Thyroid gland (tissue), 4 donors: ENCODE results near the gene ALAS1. TPM values are rescaled to one million over a fixed set of nuclear protein-coding genes. Genes with fewer than 3 reads are reported as not detected.

Experiments
- DNase-seq, 2 donors: peaks; one replicate each; pipeline ENCODE4 v3.0.0-alpha.2; 2019
- H3K27ac ChIP-seq, 3 donors: fragments of 200-600 bp; sonication (generic); 1 replicate in 2 of 3; 2 replicates in 1 of 3; pipeline ENCODE4 v1.5.1; 2016 to 2019; ENCODE audit warnings: mild to moderate bottlenecking in 1 of 3, moderate library complexity in 1 of 3
- H3K27me3 ChIP-seq: fragments of 200-600 bp; sonication (generic); one replicate; pipeline ENCODE4 v1.5.1; 2019
- H3K36me3 ChIP-seq, 2 donors: fragments of 200-600 bp; sonication (generic); one replicate each; pipeline ENCODE4 v1.5.1; 2016 to 2019
- H3K4me1 ChIP-seq, 2 donors: fragments of 200-600 bp; sonication (generic); one replicate each; pipeline ENCODE4 v1.5.1; 2017 to 2019
- H3K4me3 ChIP-seq, 3 donors: fragments of 200-600 bp; sonication (generic); replicated peaks in 1 of 3; 1 replicate in 2 of 3; 2 replicates in 1 of 3; pipeline ENCODE4 v1.5.1; 2016; ENCODE audit warnings: mild to moderate bottlenecking in 1 of 3
- H3K9me3 ChIP-seq: fragments of 200-600 bp; sonication (generic); one replicate; pipeline ENCODE4 v1.5.1; 2017
- CTCF ChIP-seq, 6 experiments: fragments of 200-600 bp in 3 of 6; fragments of 450-650 bp in 3 of 6; sonication (generic) in 3 of 6; IDR thresholded peaks; one replicate each; pipeline ENCODE4 v1.5.1; 2016 to 2019; ENCODE audit warnings: antibody characterized with exemption in 6 of 6, mild to moderate bottlenecking in 2 of 6, inconsistent platforms in 1 of 6, moderate library complexity in 1 of 6
- POLR2A ChIP-seq, 2 donors: fragments of 450-650 bp; IDR thresholded peaks; one replicate each; pipeline ENCODE4 v1.6.1; 2017; ENCODE audit warnings: antibody characterized with exemption in 2 of 2, mild to moderate bottlenecking in 2 of 2, moderate library complexity in 1 of 2
- WGBS, 2 donors: methylation state at CpG; one replicate each; pipeline ENCODE4 v1.1.5; 2017; 5-methylcytosine and 5-hydroxymethylcytosine counted together
- intact Hi-C: fragments of 100-400 bp; cut with DNase I; formaldehyde crosslinking; loops from one replicate; pipeline ENCODE4 v1.15.1; 2023
- total RNA-seq, 4 donors: library from RNA; depleted of rRNA; stranded (reverse); fragments of >200 nt; gene quantifications; one replicate each; pipeline ENCODE4 v1.2.3, GENCODE V29; 2016

The ALAS1 gene
- total RNA-seq, 4 donors from 2014 or later, result 27.7 to 51.9 (median 45.9) TPM

GRCh38 chr3:52229656-52230055 lies 31.7 kb downstream of the ALAS1 start:
- peaks cover 31 to 33% of the 10 kb centered on the region in 2 donors for H3K36me3 ChIP-seq

GRCh38 chr3:52230461-52230860 lies 32.5 kb downstream of the ALAS1 start:
- H3K27ac ChIP-seq, result no peak overlapping the region
- H3K4me1 ChIP-seq, result no peaks in the 10 kb centered on the region
- H3K9me3 ChIP-seq, result no peaks in the 10 kb centered on the region
- H3K36me3 ChIP-seq, result peaks cover 31 to 33% of the 10 kb centered on the region in 2 donors
- TF ChIP-seq POLR2A (IDR thresholded peaks at IDR 0.05), result no peak
- no peak for TF ChIP-seq CTCF (IDR thresholded peaks at IDR 0.05)
- no peak overlapping the region for H3K4me3 ChIP-seq
- DNase-seq, result no peak
- intact Hi-C loops, result loop anchor here (5.0 to 10.0 kb wide), 2 partner anchors 112 to 174 kb away; no protein-coding TSS in a partner anchor
- H3K27me3 ChIP-seq, result no peaks in the 10 kb centered on the region
- WGBS, 2 donors, result 96% methylated on average over 6 of the region's 6 CpGs

More at GRCh38 chr3:52229656-52230055, 31.7 kb downstream of the ALAS1 start:
- Histone ChIP-seq H3K27ac (no peak overlapping the region), H3K9me3 (no peaks in the 10 kb centered on the region), H3K27me3 (no peaks in the 10 kb centered on the region), H3K4me3 (no peak overlapping the region), H3K4me1 (no peaks in the 10 kb centered on the region)
- 95 to 96% methylated on average over 7 of the region's 13 CpGs for WGBS, 2 donors
- intact Hi-C loops, result loop anchor here (5.0 to 10.0 kb wide), 2 partner anchors 113 to 175 kb away; no protein-coding TSS in a partner anchor
- no peak for DNase-seq
- TF ChIP-seq CTCF (IDR thresholded peaks at IDR 0.05), result no peak
- TF ChIP-seq POLR2A (IDR thresholded peaks at IDR 0.05), result no peak

GRCh38 chr3:52230889-52231499 lies 33.0 kb downstream of the ALAS1 start:
- Histone ChIP-seq H3K36me3 (peaks cover 31 to 33% of the 10 kb centered on the region in 2 donors), H3K9me3 (no peaks in the 10 kb centered on the region), H3K27ac (no peak overlapping the region), H3K4me3 (no peak overlapping the region), H3K4me1 (no peaks in the 10 kb centered on the region), H3K27me3 (no peaks in the 10 kb centered on the region)
- TF ChIP-seq CTCF (IDR thresholded peaks at IDR 0.05) (no peak), POLR2A (IDR thresholded peaks at IDR 0.05) (no peak)
- no peak for DNase-seq
- intact Hi-C loops, result loop anchor here (5.0 to 10.0 kb wide), 2 partner anchors 111 to 174 kb away; no protein-coding TSS in a partner anchor
- 94 to 95% methylated on average over 10 to 13 of the region's 16 CpGs for WGBS, 2 donors

GRCh38 chr3:52231502-52232278 lies 33.7 kb downstream of the ALAS1 start:
- H3K4me1 ChIP-seq, result peaks cover 3 to 6% of the 10 kb centered on the region in 2 donors
- no peaks in the 10 kb centered on the region for H3K27me3 ChIP-seq
- H3K27ac ChIP-seq, result no peak overlapping the region
- WGBS, 2 donors, result 78 to 90% methylated on average over 8 to 23 of the region's 34 CpGs
- H3K4me3 ChIP-seq, result no peak overlapping the region
- DNase-seq, result peak; percentile 60 to 72
- intact Hi-C loops, result loop anchor here (5.0 to 10.0 kb wide), 2 partner anchors 111 to 173 kb away; no protein-coding TSS in a partner anchor
- H3K36me3 ChIP-seq, result peaks cover 31 to 33% of the 10 kb centered on the region in 2 donors
- no peaks in the 10 kb centered on the region for H3K9me3 ChIP-seq
- TF ChIP-seq CTCF (IDR thresholded peaks at IDR 0.05), result peak; percentile 63 to 82 (median 78)
- no peak for TF ChIP-seq POLR2A (IDR thresholded peaks at IDR 0.05)
